ENCODE results near the gene STX16.

STX16 gene

GRCh38 chr20:58664883-58665282 lies 13.8 kb downstream of the STX16 start:
- H3K36me3 Mint-ChIP-seq (ENCODE audit: low read depth): peaks cover 88% of the 10 kb centered on the region
- H3K4me3 Mint-ChIP-seq: no peak overlapping the region
- H3K27me3 Mint-ChIP-seq: no peaks in the 10 kb centered on the region
- no peak for DNase-seq
- no peaks in the 10 kb centered on the region for H3K9me3 Mint-ChIP-seq
- H3K4me1 Mint-ChIP-seq (ENCODE audit: low read depth): peaks cover 58% of the 10 kb centered on the region
- H3K27ac Mint-ChIP-seq: peak overlapping the region; percentile 33

- Mint-ChIP-seq H3K4me3 (no peak overlapping the region), H3K9me3 (no peaks in the 10 kb centered on the region), H3K27ac (peak overlapping the region; percentile 33), H3K4me1 (ENCODE audit: low read depth) (peaks cover 52% of the 10 kb centered on the region), H3K27me3 (no peaks in the 10 kb centered on the region), H3K36me3 (ENCODE audit: low read depth) (peaks cover 88% of the 10 kb centered on the region)
- no peak for DNase-seq
These were observed 14.5 kb downstream of the STX16 start for GRCh38 chr20:58665606-58666005.

GRCh38 chr20:58666702-58667101 lies 15.6 kb downstream of the STX16 start:
- peaks cover 85% of the 10 kb centered on the region for H3K36me3 Mint-ChIP-seq (ENCODE audit: low read depth)
- no peak overlapping the region for H3K4me3 Mint-ChIP-seq
- no peak overlapping the region for H3K27ac Mint-ChIP-seq
- no peaks in the 10 kb centered on the region for H3K27me3 Mint-ChIP-seq
- DNase-seq: no peak
- no peaks in the 10 kb centered on the region for H3K9me3 Mint-ChIP-seq
- peaks cover 42% of the 10 kb centered on the region for H3K4me1 Mint-ChIP-seq (ENCODE audit: low read depth)

- no peaks in the 10 kb centered on the region for H3K9me3 Mint-ChIP-seq
- peak overlapping the region; percentile 7 for H3K27ac Mint-ChIP-seq
- H3K4me3 Mint-ChIP-seq: no peak overlapping the region
- DNase-seq: no peak
- no peaks in the 10 kb centered on the region for H3K27me3 Mint-ChIP-seq
- H3K4me1 Mint-ChIP-seq (ENCODE audit: low read depth): peaks cover 34% of the 10 kb centered on the region
- peaks cover 85% of the 10 kb centered on the region for H3K36me3 Mint-ChIP-seq (ENCODE audit: low read depth)
These were observed 16.9 kb downstream of the STX16 start for GRCh38 chr20:58667975-58668374.

- no peak overlapping the region for H3K4me3 Mint-ChIP-seq
- no peak overlapping the region for H3K27ac Mint-ChIP-seq
- H3K36me3 Mint-ChIP-seq (ENCODE audit: low read depth): peaks cover 86% of the 10 kb centered on the region
- no peaks in the 10 kb centered on the region for H3K27me3 Mint-ChIP-seq
- H3K4me1 Mint-ChIP-seq (ENCODE audit: low read depth): peaks cover 28% of the 10 kb centered on the region
- DNase-seq: no peak
- H3K9me3 Mint-ChIP-seq: no peaks in the 10 kb centered on the region
These were observed 17.8 kb downstream of the STX16 start for GRCh38 chr20:58668901-58669286.

GRCh38 chr20:58669287-58670006 lies 18.4 kb downstream of the STX16 start:
- Mint-ChIP-seq H3K36me3 (ENCODE audit: low read depth) (peaks cover 86% of the 10 kb centered on the region), H3K4me1 (ENCODE audit: low read depth) (peaks cover 22% of the 10 kb centered on the region), H3K9me3 (no peaks in the 10 kb centered on the region), H3K27me3 (no peaks in the 10 kb centered on the region), H3K4me3 (no peak overlapping the region), H3K27ac (no peak overlapping the region)
- no peak for DNase-seq

GRCh38 chr20:58670102-58670501 lies 19.0 kb downstream of the STX16 start:
- Mint-ChIP-seq H3K27ac (no peak overlapping the region), H3K9me3 (no peaks in the 10 kb centered on the region), H3K36me3 (ENCODE audit: low read depth) (peaks cover 86% of the 10 kb centered on the region), H3K4me1 (ENCODE audit: low read depth) (peaks cover 16% of the 10 kb centered on the region), H3K27me3 (no peaks in the 10 kb centered on the region), H3K4me3 (no peak overlapping the region)
- no peak for DNase-seq

- Mint-ChIP-seq H3K9me3 (no peaks in the 10 kb centered on the region), H3K4me1 (ENCODE audit: low read depth) (peaks cover 11% of the 10 kb centered on the region), H3K36me3 (ENCODE audit: low read depth) (peaks cover 86% of the 10 kb centered on the region), H3K27me3 (no peaks in the 10 kb centered on the region), H3K4me3 (no peak overlapping the region), H3K27ac (peak overlapping the region; percentile 22)
- DNase-seq: no peak
These were observed 19.6 kb downstream of the STX16 start for GRCh38 chr20:58670659-58671058.

GRCh38 chr20:58673119-58673518 lies 22.0 kb downstream of the STX16 start:
- Mint-ChIP-seq H3K9me3 (no peaks in the 10 kb centered on the region), H3K27ac (no peak overlapping the region), H3K4me1 (ENCODE audit: low read depth) (peaks cover 1% of the 10 kb centered on the region), H3K36me3 (ENCODE audit: low read depth) (peaks cover 89% of the 10 kb centered on the region), H3K4me3 (no peak overlapping the region), H3K27me3 (no peaks in the 10 kb centered on the region)
- no peak for DNase-seq

GRCh38 chr20:58675146-58675584 lies 24.1 kb downstream of the STX16 start:
- no peak overlapping the region for H3K4me3 Mint-ChIP-seq
- no peaks in the 10 kb centered on the region for H3K27me3 Mint-ChIP-seq
- H3K4me1 Mint-ChIP-seq (ENCODE audit: low read depth): no peaks in the 10 kb centered on the region
- H3K36me3 Mint-ChIP-seq (ENCODE audit: low read depth): peaks cover 91% of the 10 kb centered on the region
- H3K9me3 Mint-ChIP-seq: no peaks in the 10 kb centered on the region
- no peak for DNase-seq
- no peak overlapping the region for H3K27ac Mint-ChIP-seq

- Mint-ChIP-seq H3K4me1 (ENCODE audit: low read depth) (no peaks in the 10 kb centered on the region), H3K4me3 (no peak overlapping the region), H3K27ac (no peak overlapping the region), H3K9me3 (no peaks in the 10 kb centered on the region), H3K36me3 (ENCODE audit: low read depth) (peaks cover 91% of the 10 kb centered on the region), H3K27me3 (no peaks in the 10 kb centered on the region)
- no peak for DNase-seq
These were observed 24.6 kb downstream of the STX16 start for GRCh38 chr20:58675641-58676040.

GRCh38 chr20:58676161-58676560 lies 25.1 kb downstream of the STX16 start:
- no peak overlapping the region for H3K4me3 Mint-ChIP-seq
- peak overlapping the region; percentile 18 for H3K27ac Mint-ChIP-seq
- peaks cover 91% of the 10 kb centered on the region for H3K36me3 Mint-ChIP-seq (ENCODE audit: low read depth)
- no peaks in the 10 kb centered on the region for H3K4me1 Mint-ChIP-seq (ENCODE audit: low read depth)
- no peaks in the 10 kb centered on the region for H3K27me3 Mint-ChIP-seq
- no peak for DNase-seq
- no peaks in the 10 kb centered on the region for H3K9me3 Mint-ChIP-seq

GRCh38 chr20:58677079-58677604 lies 26.1 kb downstream of the STX16 start:
- H3K27me3 Mint-ChIP-seq: no peaks in the 10 kb centered on the region
- H3K4me1 Mint-ChIP-seq (ENCODE audit: low read depth): no peaks in the 10 kb centered on the region
- H3K36me3 Mint-ChIP-seq (ENCODE audit: low read depth): peaks cover 91% of the 10 kb centered on the region
- H3K9me3 Mint-ChIP-seq: no peaks in the 10 kb centered on the region
- no peak overlapping the region for H3K4me3 Mint-ChIP-seq
- no peak for DNase-seq
- H3K27ac Mint-ChIP-seq: no peak overlapping the region

- Mint-ChIP-seq H3K9me3 (no peaks in the 10 kb centered on the region), H3K4me1 (ENCODE audit: low read depth) (no peaks in the 10 kb centered on the region), H3K4me3 (no peak overlapping the region), H3K27me3 (no peaks in the 10 kb centered on the region), H3K36me3 (ENCODE audit: low read depth) (peaks cover 94% of the 10 kb centered on the region), H3K27ac (no peak overlapping the region)
- DNase-seq: no peak
These were observed 26.7 kb downstream of the STX16 start for GRCh38 chr20:58677808-58678207.

GRCh38 chr20:58678806-58679205 lies 27.7 kb downstream of the STX16 start:
- Mint-ChIP-seq H3K27me3 (no peaks in the 10 kb centered on the region), H3K27ac (no peak overlapping the region), H3K4me1 (ENCODE audit: low read depth) (no peaks in the 10 kb centered on the region), H3K9me3 (no peaks in the 10 kb centered on the region), H3K4me3 (no peak overlapping the region), H3K36me3 (ENCODE audit: low read depth) (peaks cover 89% of the 10 kb centered on the region)
- no peak for DNase-seq
